Heart left ventricle (tissue), 16 donors: Measurements from ENCODE around the gene ACO1. TPM values are rescaled to one million over a fixed set of nuclear protein-coding genes. Genes with fewer than 3 reads are reported as not detected.

Experiments used
- ATAC-seq, 4 donors: fragments of 200-7000 bp; cut with Tn5 transposase; one replicate each; pipeline ENCODE4 v1.9.1; 2020 to 2022; ENCODE audit warnings: moderate library complexity in 4 of 4, mild to moderate bottlenecking in 3 of 4, moderate number of reproducible peaks in 1 of 4
- DNase-seq, 5 donors: peaks; one replicate each; pipeline ENCODE4 v3.0.0-alpha.2; 2020
- H3K27ac ChIP-seq, 12 donors: fragments of 200-600 bp; sonication (generic) in 4 of 12; one replicate each; pipeline versions ENCODE4 v1.5.0 to v1.8.0; 2016 to 2022; ENCODE audit warnings: mild to moderate bottlenecking in 2 of 12
- H3K27me3 ChIP-seq, 9 donors: fragments of 200-600 bp; sonication (generic) in 2 of 9; one replicate each; pipeline versions ENCODE4 v1.5.1 to v1.8.0; 2016 to 2022; ENCODE audit warnings: mild to moderate bottlenecking in 3 of 9
- H3K36me3 ChIP-seq, 9 donors: fragments of 200-600 bp; sonication (generic) in 2 of 9; one replicate each; pipeline versions ENCODE4 v1.5.0 to v1.8.0; 2018 to 2022; ENCODE audit warnings: mild to moderate bottlenecking in 2 of 9
- H3K4me1 ChIP-seq, 12 donors: fragments of 200-600 bp; sonication (generic) in 4 of 12; one replicate each; pipeline versions ENCODE4 v1.5.0 to v1.8.0; 2016 to 2022; ENCODE audit warnings: mild to moderate bottlenecking in 3 of 12
- H3K4me3 ChIP-seq, 12 donors: fragments of 200-600 bp; sonication (generic) in 4 of 12; one replicate each; pipeline versions ENCODE4 v1.5.0 to v1.8.0; 2017 to 2022; ENCODE audit warnings: mild to moderate bottlenecking in 9 of 12, moderate library complexity in 4 of 12
- H3K9me3 ChIP-seq, 12 donors: fragments of 200-600 bp; sonication (generic) in 4 of 12; one replicate each; pipeline versions ENCODE4 v1.5.0 to v1.8.0; 2016 to 2022; ENCODE audit warnings: mild to moderate bottlenecking in 1 of 12
- CTCF ChIP-seq, 12 donors: fragments of 200-600 bp; sonication (generic) in 4 of 12; IDR thresholded peaks; one replicate each; pipeline versions ENCODE4 v1.5.0 to v1.8.0; 2018 to 2022; ENCODE audit warnings: antibody characterized with exemption in 12 of 12, mild to moderate bottlenecking in 5 of 12
- POLR2A ChIP-seq, 2 donors: fragments of 450-650 bp; IDR thresholded peaks; one replicate each; pipeline ENCODE4 v1.6.1; 2017; ENCODE audit warnings: antibody characterized with exemption in 2 of 2, mild to moderate bottlenecking in 2 of 2, moderate library complexity in 2 of 2
- WGBS, 4 donors: extraction: QIAGEN DNeasy Blood & Tissue Kit in 2 of 4; methylation state at CpG; one replicate each; pipeline versions ENCODE4 v1.1.5 to v1.1.7; 2013 to 2018; 5-methylcytosine and 5-hydroxymethylcytosine counted together
- intact Hi-C, 10 donors: fragments of 100-400 bp; cut with DNase I; formaldehyde crosslinking; loops; one replicate each; pipeline versions ENCODE4 v1.11.1 to v1.14.2; 2022
- polyA plus RNA-seq, 2 donors: library from polyadenylated mRNA; stranded (reverse); fragments of 200-250 nt; gene quantifications; one replicate each; pipeline ENCODE4 v1.2.3, GENCODE V29; 2013
- total RNA-seq, 9 donors: library from RNA; depleted of rRNA in 2 of 9; stranded (reverse); fragments of >200 nt in 2 of 9; fragmentation: NEBNext Ultra II Directional in 3 of 9; extraction: Animal tissue kit (Norgen Biotek cat#: 25700) in 3 of 9; gene quantifications; one replicate each; pipeline versions ENCODE4 v1.1.0 to v1.2.4, GENCODE V29; 2016 to 2023
- donor health status: ischemic (EF 13 %, LVEDD 7.1; RV severe dilation, severe dysfunction).
- donor health status: healthy with polysubstance abuse.
- donor health status: DM: no; HTN: yes; CAD: no.
- donor health status: DM: no; HTN: no; CAD: no.
- donor health status: ischemic (EF 25% LVEDD 6.9; RV normal size, moderate dysfunction).
- donor health status: ischemic (EF 25% LVEDD 5.7; RV mildly dilated, moderate dysfunction).
- donor health status: healthy.
- donor health status: DM: yes; HTN: yes; CAD: no.
- donor health status: ischemic (EF 35%, LVEDD 5.7; RV mildly dilated, moderate dysfunction).
- donor health status: nonischemic (EF 11% LVEDD 7.7; RV severe dilation, severe dysfunction).
- donor health status: DM: yes; HTN: yes; CAD: no.
- donor health status: PGD.
- donor health status: ischemic (EF 29% LVEDD 5.4; RV normal size, mild dysfunction).
- donor health status: nonischemic (EF 23%, LVEDD 6.1; RV moderate dilation, normal function).

Gene ACO1
- total and polyA plus RNA-seq, 11 donors = 17.6 to 68.3 (median 60.7) TPM

- Histone ChIP-seq H3K27me3 (no peaks in the 10 kb centered on the region), H3K36me3 (peaks cover 0 to 5% (median 0%) of the 10 kb centered on the region in 9 donors), H3K27ac (no peak overlapping the region), H3K9me3 (no peaks in the 10 kb centered on the region), H3K4me1 (peaks cover 0 to 44% (median 18%) of the 10 kb centered on the region in 12 donors), H3K4me3 (no peak overlapping the region)
- intact Hi-C loops = loop anchor here in 6 of 10 donors (1.0 to 10.0 kb wide), 6 partner anchors 10 to 590 kb away; partner anchors contain the start of gene RIGI (in 2 of the 6)
- ATAC-seq (no peak), DNase-seq (no peak)
- 73 to 78% (median 77%) methylated on average over 14 of the region's 14 CpGs for WGBS, 4 donors
- no peak for TF ChIP-seq POLR2A (IDR thresholded peaks at IDR 0.05)
- no peak for TF ChIP-seq CTCF (IDR thresholded peaks at IDR 0.05)
These were observed 1.7 kb upstream of the ACO1 start for GRCh38 chr9:32382565-32383320.

- WGBS, 4 donors = 0 to 2% (median 1%) methylated on average over 13 of the region's 13 CpGs
- TF ChIP-seq POLR2A (IDR thresholded peaks at IDR 0.05) = no peak
- no peak for TF ChIP-seq CTCF (IDR thresholded peaks at IDR 0.05)
- intact Hi-C loops = loop anchor here in 7 of 10 donors (1.0 to 10.0 kb wide), 11 partner anchors 32 to 588 kb away; partner anchors contain the start of genes RIGI (in 3 of the 7) and NDUFB6 (in 2 of the 7)
- Histone ChIP-seq H3K27ac (peak overlapping the region in 11 of 12 donors; percentile 69 to 93 (median 82)), H3K27me3 (no peaks in the 10 kb centered on the region), H3K9me3 (no peaks in the 10 kb centered on the region), H3K36me3 (peaks cover 0 to 5% (median 0%) of the 10 kb centered on the region in 9 donors), H3K4me3 (peak overlapping the region; percentile 67 to 91 (median 83)), H3K4me1 (peaks cover 0 to 40% (median 18%) of the 10 kb centered on the region in 12 donors)
- DNase-seq (no peak), ATAC-seq (peak in 2 of 4 donors; percentile 20 to 25)
These were observed 460 bp upstream of the ACO1 start for GRCh38 chr9:32384002-32384363.

GRCh38 chr9:32385152-32385884, 875 bp downstream of the ACO1 start:
- ATAC-seq (peak in 1 of 4 donors; percentile 4), DNase-seq (no peak)
- Histone ChIP-seq H3K4me1 (peaks cover 0 to 37% (median 19%) of the 10 kb centered on the region in 12 donors), H3K27ac (peak overlapping the region; percentile 52 to 93 (median 82)), H3K9me3 (no peaks in the 10 kb centered on the region), H3K27me3 (no peaks in the 10 kb centered on the region), H3K36me3 (peaks cover 0 to 5% (median 0%) of the 10 kb centered on the region in 9 donors), H3K4me3 (peak overlapping the region; percentile 67 to 91 (median 83))
- TF ChIP-seq POLR2A (IDR thresholded peaks at IDR 0.05) (no peak), CTCF (IDR thresholded peaks at IDR 0.05) (no peak)
- intact Hi-C loops = loop anchor here in 4 of 10 donors (2.0 to 10.0 kb wide), 8 partner anchors 47 to 582 kb away; partner anchors contain the start of genes RIGI (in 3 of the 4), NDUFB6 (in 1 of the 4), SMIM27 (in 1 of the 4) and TOPORS (in 1 of the 4)
- WGBS, 4 donors = 43 to 51% (median 47%) methylated on average over 2 of the region's 2 CpGs
